Panc1 (cell line): ENCODE measurements around the gene BORCS8. TPM values are rescaled to one million over a fixed set of nuclear protein-coding genes. Genes with fewer than 3 reads are reported as not detected.

Experiments
- ATAC-seq: fragments of 200-7000 bp; cut with Tn5 transposase; 2 replicates; pipeline ENCODE4 v1.9.1; 2020; ENCODE audit warnings: mild to moderate bottlenecking, moderate library complexity
- BruUV-seq: library from RNA; stranded (reverse); fragments of 400-500 nt; replicated peaks from 2 replicates; lab custom pipeline; 2021; lab: Mats Ljungman, UMichigan
- CTCF ChIA-PET: fragments of 300-600 bp; sonication (Branson Sonifier 250); formaldehyde crosslinking; loops from one replicate; lab custom pipeline; 2022; ENCODE audit warnings: antibody characterized with exemption; lab: Charles Lee
- POLR2A ChIA-PET: fragments of 300-600 bp; sonication (Branson Sonifier 250); formaldehyde crosslinking; loops from one replicate; lab custom pipeline; 2022; ENCODE audit warnings: antibody characterized with exemption; lab: Charles Lee
- DNase-seq: peaks from one replicate; pipeline ENCODE4 v3.0.0-alpha.2; 2010; ENCODE audit warnings: low read depth, low spot score
- H3K27ac ChIP-seq: 2 replicates; pipeline ENCODE4 v1.5.1; 2011; ENCODE audit warnings: mild to moderate bottlenecking, low read length, inconsistent platforms
- H3K27me3 ChIP-seq: fragments of 200-500 bp; sonication (Bioruptor generic); 2 replicates; pipeline ENCODE4 v1.6.0; 2014; ENCODE audit warnings: low read length, inconsistent platforms; ENCODE audit not compliant: control insufficient read depth, insufficient read depth
- H3K36me3 ChIP-seq: fragments of 200-500 bp; sonication (Bioruptor generic); 2 replicates; pipeline ENCODE4 v1.5.1; 2014; ENCODE audit warnings: inconsistent platforms, mild to moderate bottlenecking, low read length, moderate library complexity; ENCODE audit not compliant: control insufficient read depth, insufficient read depth
- H3K4me1 ChIP-seq: 2 replicates; pipeline ENCODE4 v1.5.1; 2011; ENCODE audit warnings: inconsistent platforms, mild to moderate bottlenecking, low read length, moderate library complexity; ENCODE audit not compliant: control insufficient read depth, insufficient read depth
- H3K4me3 ChIP-seq, 2 experiments: 2 replicates each; pipeline ENCODE4 v1.5.1; 2011 to 2012; ENCODE audit warnings: low read depth in 2 of 2, low read length in 2 of 2, mild to moderate bottlenecking in 2 of 2, inconsistent platforms in 1 of 2, moderate library complexity in 1 of 2
- H3K9me3 ChIP-seq: fragments of 200-500 bp; sonication (Bioruptor generic); 2 replicates; pipeline ENCODE4 v1.5.1; 2014; ENCODE audit warnings: low read depth, mild to moderate bottlenecking, inconsistent platforms, low read length, moderate library complexity; ENCODE audit not compliant: control insufficient read depth, insufficient read depth
- POLR2AphosphoS5 ChIP-seq: IDR thresholded peaks from 2 replicates; pipeline ENCODE4 v1.6.1; 2012; ENCODE audit warnings: mild to moderate bottlenecking, low read depth, low read length, moderate library complexity
- SIN3A ChIP-seq: IDR thresholded peaks from 2 replicates; pipeline ENCODE4 v1.6.1; 2012; ENCODE audit warnings: low read depth, mild to moderate bottlenecking, low read length, moderate library complexity, borderline replicate concordance; ENCODE audit not compliant: insufficient read depth
- TCF7L2 ChIP-seq: IDR thresholded peaks from 2 replicates; pipeline ENCODE4 v1.6.1; 2011; ENCODE audit warnings: mild to moderate bottlenecking, low read depth, low read length, inconsistent platforms
- in situ Hi-C: cut with HindIII; loops from 2 replicates; pipeline ENCODE4 v1.10.0; 2016; ENCODE audit warnings: low sequenced_read_pairs, low pct_unique_long_range_greater_than_20kb
- intact Hi-C: fragments of 100-400 bp; cut with micrococcal nuclease; formaldehyde crosslinking; loops from one replicate; pipeline ENCODE4 v1.10.0; 2022; ENCODE audit not compliant: unreplicated experiment
- total RNA-seq: library from RNA; stranded (reverse); gene quantifications from one replicate; pipeline ENCODE4 v1.2.1, GENCODE V29; 2021; ENCODE audit not compliant: unreplicated experiment
- TF ChIP-seq, protein P1 (sequence below), 2 experiments: IDR thresholded peaks; 2 replicates each; pipeline ENCODE4 v1.6.1; 2011 to 2012; ENCODE audit warnings: low read depth in 2 of 2, control low read depth in 1 of 2, low read length in 1 of 2, mild to moderate bottlenecking in 1 of 2, moderate library complexity in 1 of 2; ENCODE audit not compliant: insufficient read depth in 1 of 2
- TF ChIP-seq, protein P2 (sequence below): fragments of 450-650 bp; IDR thresholded peaks from 2 replicates; pipeline ENCODE4 v1.5.1; 2017; ENCODE audit warnings: mild to moderate bottlenecking

Gene BORCS8
- total RNA-seq, 1 experiment from 2014 or later, result 37.8 TPM

DNA sequence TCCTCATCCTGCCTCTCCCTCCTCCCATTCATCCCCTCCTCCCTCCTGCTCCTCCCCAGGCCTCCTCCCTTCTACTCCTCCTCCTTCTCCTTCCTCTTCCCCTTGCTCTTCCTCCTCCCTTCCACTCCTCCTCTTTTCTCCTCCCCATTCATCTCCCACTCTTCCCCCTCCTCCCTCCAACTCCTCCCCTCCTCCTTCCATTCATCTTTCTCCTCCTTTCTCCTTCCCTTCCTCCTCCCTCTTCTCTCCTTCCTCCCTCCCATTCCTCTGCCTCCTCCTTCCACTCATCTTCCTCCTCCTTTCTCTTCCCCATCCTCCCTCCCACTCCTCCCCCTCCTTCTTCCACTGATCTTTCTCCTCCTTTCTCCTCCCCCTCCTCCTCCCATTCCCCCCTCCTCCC lies 47.7 kb upstream of the BORCS8 start:
- intact Hi-C loops, result no loop called here
- no peaks in the 10 kb centered on the region for H3K36me3 ChIP-seq
- H3K27me3 ChIP-seq, result no peaks in the 10 kb centered on the region
- no TSS peak for BruUV-seq
- H3K9me3 ChIP-seq, result peaks cover 3% of the 10 kb centered on the region; the same call in 1 of the 2 replicates
- ATAC-seq (no peak), DNase-seq (no peak)
- in situ Hi-C loops, result no loop called here
- ChIA-PET CTCF (no interaction called here), POLR2A (no interaction called here)
- H3K4me3 ChIP-seq, result no peak overlapping the region
- TF ChIP-seq, protein P1, sequence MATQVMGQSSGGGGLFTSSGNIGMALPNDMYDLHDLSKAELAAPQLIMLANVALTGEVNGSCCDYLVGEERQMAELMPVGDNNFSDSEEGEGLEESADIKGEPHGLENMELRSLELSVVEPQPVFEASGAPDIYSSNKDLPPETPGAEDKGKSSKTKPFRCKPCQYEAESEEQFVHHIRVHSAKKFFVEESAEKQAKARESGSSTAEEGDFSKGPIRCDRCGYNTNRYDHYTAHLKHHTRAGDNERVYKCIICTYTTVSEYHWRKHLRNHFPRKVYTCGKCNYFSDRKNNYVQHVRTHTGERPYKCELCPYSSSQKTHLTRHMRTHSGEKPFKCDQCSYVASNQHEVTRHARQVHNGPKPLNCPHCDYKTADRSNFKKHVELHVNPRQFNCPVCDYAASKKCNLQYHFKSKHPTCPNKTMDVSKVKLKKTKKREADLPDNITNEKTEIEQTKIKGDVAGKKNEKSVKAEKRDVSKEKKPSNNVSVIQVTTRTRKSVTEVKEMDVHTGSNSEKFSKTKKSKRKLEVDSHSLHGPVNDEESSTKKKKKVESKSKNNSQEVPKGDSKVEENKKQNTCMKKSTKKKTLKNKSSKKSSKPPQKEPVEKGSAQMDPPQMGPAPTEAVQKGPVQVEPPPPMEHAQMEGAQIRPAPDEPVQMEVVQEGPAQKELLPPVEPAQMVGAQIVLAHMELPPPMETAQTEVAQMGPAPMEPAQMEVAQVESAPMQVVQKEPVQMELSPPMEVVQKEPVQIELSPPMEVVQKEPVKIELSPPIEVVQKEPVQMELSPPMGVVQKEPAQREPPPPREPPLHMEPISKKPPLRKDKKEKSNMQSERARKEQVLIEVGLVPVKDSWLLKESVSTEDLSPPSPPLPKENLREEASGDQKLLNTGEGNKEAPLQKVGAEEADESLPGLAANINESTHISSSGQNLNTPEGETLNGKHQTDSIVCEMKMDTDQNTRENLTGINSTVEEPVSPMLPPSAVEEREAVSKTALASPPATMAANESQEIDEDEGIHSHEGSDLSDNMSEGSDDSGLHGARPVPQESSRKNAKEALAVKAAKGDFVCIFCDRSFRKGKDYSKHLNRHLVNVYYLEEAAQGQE (IDR thresholded peaks at IDR 0.05; ENCODE audit: insufficient read depth in 1 of 2, low read depth in 2 of 2, low read length in 1 of 2), result no peak
- no peak for TF ChIP-seq SIN3A
- TF ChIP-seq POLR2AphosphoS5, result no peak
- TF ChIP-seq, protein P2, sequence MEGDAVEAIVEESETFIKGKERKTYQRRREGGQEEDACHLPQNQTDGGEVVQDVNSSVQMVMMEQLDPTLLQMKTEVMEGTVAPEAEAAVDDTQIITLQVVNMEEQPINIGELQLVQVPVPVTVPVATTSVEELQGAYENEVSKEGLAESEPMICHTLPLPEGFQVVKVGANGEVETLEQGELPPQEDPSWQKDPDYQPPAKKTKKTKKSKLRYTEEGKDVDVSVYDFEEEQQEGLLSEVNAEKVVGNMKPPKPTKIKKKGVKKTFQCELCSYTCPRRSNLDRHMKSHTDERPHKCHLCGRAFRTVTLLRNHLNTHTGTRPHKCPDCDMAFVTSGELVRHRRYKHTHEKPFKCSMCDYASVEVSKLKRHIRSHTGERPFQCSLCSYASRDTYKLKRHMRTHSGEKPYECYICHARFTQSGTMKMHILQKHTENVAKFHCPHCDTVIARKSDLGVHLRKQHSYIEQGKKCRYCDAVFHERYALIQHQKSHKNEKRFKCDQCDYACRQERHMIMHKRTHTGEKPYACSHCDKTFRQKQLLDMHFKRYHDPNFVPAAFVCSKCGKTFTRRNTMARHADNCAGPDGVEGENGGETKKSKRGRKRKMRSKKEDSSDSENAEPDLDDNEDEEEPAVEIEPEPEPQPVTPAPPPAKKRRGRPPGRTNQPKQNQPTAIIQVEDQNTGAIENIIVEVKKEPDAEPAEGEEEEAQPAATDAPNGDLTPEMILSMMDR, result no peak
- no peak for TF ChIP-seq TCF7L2
- no peaks in the 10 kb centered on the region for H3K4me1 ChIP-seq
- no peak overlapping the region for H3K27ac ChIP-seq

DNA sequence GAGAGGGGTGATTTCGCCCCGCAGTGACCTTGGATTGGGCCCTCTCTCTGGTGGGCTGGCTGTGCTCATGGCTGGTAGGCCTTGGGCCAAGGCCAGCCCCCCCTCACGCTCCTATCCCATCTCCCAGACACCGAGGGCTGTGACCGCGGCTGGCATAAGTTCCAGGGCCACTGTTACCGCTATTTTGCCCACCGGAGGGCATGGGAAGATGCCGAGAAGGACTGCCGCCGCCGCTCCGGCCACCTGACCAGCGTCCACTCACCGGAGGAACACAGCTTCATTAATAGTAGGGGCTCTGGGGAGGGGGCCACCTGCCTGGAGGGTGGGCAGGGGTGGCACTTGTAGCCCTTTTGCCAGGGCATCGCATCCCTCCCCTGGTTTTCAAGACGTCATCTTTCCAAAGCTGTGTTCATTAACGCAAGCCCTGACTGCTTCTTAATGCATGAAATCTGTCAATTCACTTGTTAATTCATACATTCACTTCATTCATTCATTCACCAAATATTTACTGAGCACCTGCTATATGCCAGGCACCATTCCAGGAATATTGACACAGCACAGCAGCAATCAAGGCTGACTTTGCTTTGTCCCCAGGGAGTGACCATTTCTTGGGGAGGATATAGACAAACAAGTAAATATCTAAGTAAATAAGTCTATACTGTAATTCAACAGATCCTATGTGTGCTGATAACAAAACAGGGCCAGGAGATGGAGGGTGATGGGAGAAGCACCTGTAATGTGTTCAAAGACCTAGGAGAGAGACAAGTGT lies 46.4 kb upstream of the BORCS8 start:
- TF ChIP-seq, protein P1 (IDR thresholded peaks at IDR 0.05; ENCODE audit: insufficient read depth in 1 of 2, low read depth in 2 of 2, low read length in 1 of 2), result no peak
- TF ChIP-seq TCF7L2, result no peak
- no peak for TF ChIP-seq POLR2AphosphoS5
- TF ChIP-seq SIN3A, result no peak
- TF ChIP-seq, protein P2, result no peak
- ATAC-seq, result no peak
- ChIA-PET CTCF (no interaction called here), POLR2A (no interaction called here)
- Histone ChIP-seq H3K27ac (no peak overlapping the region), H3K4me3 (no peak overlapping the region), H3K9me3 (peaks cover 6% of the 10 kb centered on the region; the same call in 1 of the 2 replicates), H3K36me3 (no peaks in the 10 kb centered on the region), H3K27me3 (no peaks in the 10 kb centered on the region), H3K4me1 (no peaks in the 10 kb centered on the region)
- in situ Hi-C loops (no loop called here), intact Hi-C loops (no loop called here)
- DNase-seq, result no peak
- no TSS peak for BruUV-seq
